ENCODE results near the gene LSR. TPM values are rescaled to one million over a fixed set of nuclear protein-coding genes. Genes with fewer than 3 reads are reported as not detected.

The LSR gene
- total RNA-seq, 1 experiment from 2014 or later = 64.7 TPM

- intact Hi-C loops (cut with micrococcal nuclease; ENCODE audit: unreplicated experiment) = no loop called here
- CTCF ChIA-PET = interaction anchor here (1.7 kb wide), 1 partner anchor 48 kb away, joined by 3 read pairs; no protein-coding TSS in a partner anchor
Measured at GRCh38 chr19:35305181-35305580, 56.4 kb downstream of the LSR start.

GRCh38 chr19:35306473-35307246, 57.9 kb downstream of the LSR start:
- DNase-seq (ENCODE audit: low read depth, low spot score) (no peak), ATAC-seq (peak; percentile 58; the same call in 1 of the 2 replicates)
- 0 out of 2 replicates have a peak, but pooled peaks cover 5% of the 10 kb centered on the region for H3K4me1 ChIP-seq (ENCODE audit: control insufficient read depth, insufficient read depth, low read length)
- in situ Hi-C loops (cut with HindIII; ENCODE audit: low pct_unique_long_range_greater_than_20kb, low sequenced_read_pairs) (no loop called here), intact Hi-C loops (cut with micrococcal nuclease; ENCODE audit: unreplicated experiment) (no loop called here)
- ChIA-PET POLR2A (no interaction called here), CTCF (no interaction called here)
- H3K4me3 ChIP-seq (ENCODE audit: low read depth in 2 of 2, low read length in 2 of 2) = no peak overlapping the region
- H3K36me3 ChIP-seq (ENCODE audit: control insufficient read depth, insufficient read depth, low read length) = no peaks in the 10 kb centered on the region
- no peak overlapping the region for H3K27ac ChIP-seq (ENCODE audit: low read length)
- no peaks in the 10 kb centered on the region; the same call in 1 of the 2 replicates for H3K27me3 ChIP-seq (ENCODE audit: control insufficient read depth, insufficient read depth, low read length)
- no peak for TF ChIP-seq REST (IDR thresholded peaks at IDR 0.05; ENCODE audit: insufficient read depth in 1 of 2, low read depth in 2 of 2, low read length in 1 of 2)
- TF ChIP-seq TCF7L2 (IDR thresholded peaks at IDR 0.05; ENCODE audit: low read depth, low read length) = no peak
- no peak for TF ChIP-seq POLR2AphosphoS5 (IDR thresholded peaks at IDR 0.05; ENCODE audit: low read depth, low read length)
- TF ChIP-seq SIN3A (IDR thresholded peaks at IDR 0.05; ENCODE audit: borderline replicate concordance, insufficient read depth, low read depth, low read length) = no peak
- TF ChIP-seq CTCF (IDR thresholded peaks at IDR 0.05) = no peak
- H3K9me3 ChIP-seq (ENCODE audit: control insufficient read depth, insufficient read depth, low read depth, low read length) = no peaks in the 10 kb centered on the region
- no TSS peak for BruUV-seq (replicated peaks)

More at GRCh38 chr19:35305181-35305580, 56.4 kb downstream of the LSR start:
- no peaks in the 10 kb centered on the region for H3K36me3 ChIP-seq (ENCODE audit: control insufficient read depth, insufficient read depth, low read length)
- in situ Hi-C loops (cut with HindIII; ENCODE audit: low pct_unique_long_range_greater_than_20kb, low sequenced_read_pairs) = no loop called here
- BruUV-seq (replicated peaks) = no TSS peak
- H3K27ac ChIP-seq (ENCODE audit: low read length) = no peak overlapping the region
- ATAC-seq (no peak), DNase-seq (ENCODE audit: low read depth, low spot score) (no peak)
- POLR2A ChIA-PET = no interaction called here
- TF ChIP-seq CTCF (IDR thresholded peaks at IDR 0.05) (no peak), SIN3A (IDR thresholded peaks at IDR 0.05; ENCODE audit: borderline replicate concordance, insufficient read depth, low read depth, low read length) (no peak), TCF7L2 (IDR thresholded peaks at IDR 0.05; ENCODE audit: low read depth, low read length) (no peak), REST (IDR thresholded peaks at IDR 0.05; ENCODE audit: insufficient read depth in 1 of 2, low read depth in 2 of 2, low read length in 1 of 2) (no peak), POLR2AphosphoS5 (IDR thresholded peaks at IDR 0.05; ENCODE audit: low read depth, low read length) (no peak)
- no peaks in the 10 kb centered on the region; the same call in 1 of the 2 replicates for H3K27me3 ChIP-seq (ENCODE audit: control insufficient read depth, insufficient read depth, low read length)
- H3K4me1 ChIP-seq (ENCODE audit: control insufficient read depth, insufficient read depth, low read length) = 0 out of 2 replicates have a peak, but pooled peaks cover 5% of the 10 kb centered on the region
- H3K4me3 ChIP-seq (ENCODE audit: low read depth in 2 of 2, low read length in 2 of 2) = no peak overlapping the region
- no peaks in the 10 kb centered on the region for H3K9me3 ChIP-seq (ENCODE audit: control insufficient read depth, insufficient read depth, low read depth, low read length)

All from Panc1 (cell line).